PFSK-1 (cell line): ENCODE results near the gene PLS1.

ENCODE experiments used
- FOXP2 ChIP-seq: optimal IDR thresholded peaks from 2 replicates; pipeline ENCODE3; 2011; ENCODE audit warnings: borderline replicate concordance, control low read depth, inconsistent platforms; ENCODE audit not compliant: insufficient read depth; ENCODE audit errors: extremely low read length, extremely low read depth
- POLR2AphosphoS5 ChIP-seq: IDR thresholded peaks from 2 replicates; pipeline ENCODE4 v1.6.1; 2012; ENCODE audit warnings: low read depth, mild to moderate bottlenecking, control low read depth, low read length, moderate library complexity
- SIN3A ChIP-seq: IDR thresholded peaks from 2 replicates; pipeline ENCODE4 v1.6.1; 2012; ENCODE audit warnings: mild to moderate bottlenecking, low read length, moderate library complexity, borderline replicate concordance; ENCODE audit not compliant: insufficient read depth
- TAF1 ChIP-seq: IDR thresholded peaks from 2 replicates; pipeline ENCODE4 v1.6.1; 2012; ENCODE audit warnings: low read length, control low read depth, borderline replicate concordance; ENCODE audit not compliant: insufficient read depth
- TF ChIP-seq, protein P1 (sequence below), 2 experiments: IDR thresholded peaks; 2 replicates each; pipeline versions ENCODE4 v1.6.1 to v1.8.0; 2011 to 2012; ENCODE audit warnings: low read depth in 2 of 2, low read length in 2 of 2, control low read depth in 1 of 2, inconsistent platforms in 1 of 2, mild to moderate bottlenecking in 1 of 2, moderate library complexity in 1 of 2; ENCODE audit not compliant: insufficient read depth in 1 of 2

The PLS1 gene

DNA sequence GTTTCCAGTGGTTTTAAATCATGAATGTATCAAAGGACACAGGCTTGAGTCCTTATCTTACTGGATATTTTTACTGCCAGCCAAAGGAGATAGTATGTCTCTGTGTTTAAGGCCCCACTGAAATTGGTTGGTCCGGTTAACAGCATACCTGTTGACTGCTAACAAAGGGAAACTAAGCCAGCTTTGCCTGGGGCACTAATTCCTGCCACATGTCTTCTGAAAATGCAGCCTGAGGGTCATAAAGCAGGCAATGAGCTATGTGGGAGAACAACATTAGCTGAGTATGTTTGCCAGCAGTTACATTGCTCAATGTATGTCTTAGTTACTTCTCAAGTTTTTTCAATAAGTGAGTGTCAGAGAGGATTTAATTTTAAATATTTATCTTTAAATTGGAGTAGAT is 12.4 kb downstream of the PLS1 start:
- no peak for TF ChIP-seq POLR2AphosphoS5
- TF ChIP-seq FOXP2, result no peak

DNA sequence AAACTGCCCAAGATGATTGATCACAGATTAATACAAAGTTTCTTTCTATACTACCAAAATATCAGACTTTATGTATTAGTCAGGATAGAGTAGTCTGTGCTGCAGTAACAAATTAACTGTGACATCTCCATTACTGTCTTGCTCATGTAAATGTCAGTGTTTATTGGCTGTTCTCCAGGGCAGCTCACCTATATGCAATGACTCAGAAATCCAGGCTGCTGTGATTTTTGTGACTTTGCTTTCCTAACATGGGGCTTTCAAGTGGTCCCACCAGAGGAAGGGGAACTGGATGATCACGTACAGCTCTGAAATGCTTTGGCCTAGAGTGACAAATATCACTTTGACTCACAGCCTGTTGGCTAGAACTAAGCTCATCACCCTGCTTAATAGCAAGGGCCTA is 12.9 kb downstream of the PLS1 start:
- no peak for TF ChIP-seq SIN3A

DNA sequence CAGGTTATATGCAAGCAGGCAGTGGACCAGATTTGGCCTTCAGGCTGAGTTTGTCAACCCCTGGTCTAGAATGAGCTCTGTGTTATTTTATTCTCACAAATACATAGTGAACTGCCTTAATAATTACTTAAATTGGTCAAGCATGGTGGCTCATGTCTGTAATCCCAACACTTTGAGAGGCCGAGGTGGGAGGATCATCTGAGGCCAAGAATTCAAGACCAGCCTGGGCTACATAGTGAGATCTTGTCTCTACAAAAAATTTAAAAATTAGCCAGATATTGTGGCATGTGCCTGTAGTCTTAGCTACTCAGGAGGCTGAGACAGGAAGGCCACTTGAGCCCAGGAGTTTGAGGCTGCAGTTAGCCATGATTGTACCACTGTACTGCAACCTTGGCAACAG is 15.0 kb downstream of the PLS1 start:
- no peak for TF ChIP-seq TAF1
- no peak for TF ChIP-seq POLR2AphosphoS5
- TF ChIP-seq SIN3A, result no peak
- no peak for TF ChIP-seq FOXP2
- TF ChIP-seq, protein P1, sequence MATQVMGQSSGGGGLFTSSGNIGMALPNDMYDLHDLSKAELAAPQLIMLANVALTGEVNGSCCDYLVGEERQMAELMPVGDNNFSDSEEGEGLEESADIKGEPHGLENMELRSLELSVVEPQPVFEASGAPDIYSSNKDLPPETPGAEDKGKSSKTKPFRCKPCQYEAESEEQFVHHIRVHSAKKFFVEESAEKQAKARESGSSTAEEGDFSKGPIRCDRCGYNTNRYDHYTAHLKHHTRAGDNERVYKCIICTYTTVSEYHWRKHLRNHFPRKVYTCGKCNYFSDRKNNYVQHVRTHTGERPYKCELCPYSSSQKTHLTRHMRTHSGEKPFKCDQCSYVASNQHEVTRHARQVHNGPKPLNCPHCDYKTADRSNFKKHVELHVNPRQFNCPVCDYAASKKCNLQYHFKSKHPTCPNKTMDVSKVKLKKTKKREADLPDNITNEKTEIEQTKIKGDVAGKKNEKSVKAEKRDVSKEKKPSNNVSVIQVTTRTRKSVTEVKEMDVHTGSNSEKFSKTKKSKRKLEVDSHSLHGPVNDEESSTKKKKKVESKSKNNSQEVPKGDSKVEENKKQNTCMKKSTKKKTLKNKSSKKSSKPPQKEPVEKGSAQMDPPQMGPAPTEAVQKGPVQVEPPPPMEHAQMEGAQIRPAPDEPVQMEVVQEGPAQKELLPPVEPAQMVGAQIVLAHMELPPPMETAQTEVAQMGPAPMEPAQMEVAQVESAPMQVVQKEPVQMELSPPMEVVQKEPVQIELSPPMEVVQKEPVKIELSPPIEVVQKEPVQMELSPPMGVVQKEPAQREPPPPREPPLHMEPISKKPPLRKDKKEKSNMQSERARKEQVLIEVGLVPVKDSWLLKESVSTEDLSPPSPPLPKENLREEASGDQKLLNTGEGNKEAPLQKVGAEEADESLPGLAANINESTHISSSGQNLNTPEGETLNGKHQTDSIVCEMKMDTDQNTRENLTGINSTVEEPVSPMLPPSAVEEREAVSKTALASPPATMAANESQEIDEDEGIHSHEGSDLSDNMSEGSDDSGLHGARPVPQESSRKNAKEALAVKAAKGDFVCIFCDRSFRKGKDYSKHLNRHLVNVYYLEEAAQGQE (IDR thresholded peaks at IDR 0.05; ENCODE audit: insufficient read depth in 1 of 2, low read depth in 2 of 2, low read length in 2 of 2), result no peak

DNA sequence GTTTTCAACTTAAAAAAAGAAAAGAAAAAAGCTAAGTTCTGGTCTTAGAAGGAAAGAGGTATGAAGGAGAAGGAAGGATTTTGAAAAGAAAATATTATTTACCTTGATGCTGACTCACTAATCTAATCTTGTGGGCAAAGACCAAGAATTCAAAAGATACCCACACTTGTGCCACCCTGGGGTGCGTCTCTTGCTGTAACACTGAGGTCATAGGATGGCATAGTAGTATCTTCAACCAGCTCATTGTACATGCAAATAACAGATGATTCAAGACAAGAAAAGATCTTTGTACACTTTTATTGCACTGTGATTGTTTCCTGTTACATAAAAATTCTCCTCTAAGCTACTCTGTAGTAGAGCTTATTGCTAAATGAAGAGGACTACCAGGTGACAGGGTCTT is 17.3 kb downstream of the PLS1 start:
- TF ChIP-seq FOXP2, result no peak
- no peak for TF ChIP-seq POLR2AphosphoS5
- TF ChIP-seq, protein P1 (IDR thresholded peaks at IDR 0.05; ENCODE audit: insufficient read depth in 1 of 2, low read depth in 2 of 2, low read length in 2 of 2), result no peak
- TF ChIP-seq SIN3A, result no peak
- TF ChIP-seq TAF1, result no peak

DNA sequence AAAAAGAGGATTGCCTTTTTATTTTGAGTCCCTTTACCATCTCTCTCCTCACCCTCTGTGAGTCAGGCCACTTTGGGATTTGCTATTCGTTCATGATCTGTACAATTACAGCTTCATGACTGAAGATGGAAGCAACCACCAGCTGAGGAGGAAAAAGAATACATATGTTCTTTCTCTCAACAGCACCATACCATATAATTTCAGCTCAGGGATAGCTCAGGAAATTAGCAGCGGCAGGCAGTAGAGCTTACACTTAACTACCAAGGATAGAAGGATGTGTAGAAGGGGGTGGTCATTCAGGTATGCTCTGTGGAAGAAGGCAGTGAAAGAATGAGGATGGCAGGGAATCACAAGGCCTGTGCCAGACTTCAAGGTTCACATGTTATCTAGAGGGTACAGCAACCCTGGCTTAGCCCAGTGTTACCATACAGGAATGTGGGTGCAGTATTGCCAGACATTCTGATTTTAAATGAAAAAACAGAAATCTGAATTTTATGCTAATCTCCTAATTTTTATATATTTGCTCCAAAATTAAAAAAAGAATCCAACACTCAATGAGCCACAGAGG is 17.9 kb downstream of the PLS1 start:
- TF ChIP-seq FOXP2, result no peak
- no peak for TF ChIP-seq TAF1
- TF ChIP-seq, protein P1 (IDR thresholded peaks at IDR 0.05; ENCODE audit: insufficient read depth in 1 of 2, low read depth in 2 of 2, low read length in 2 of 2), result no peak
- no peak for TF ChIP-seq SIN3A
- no peak for TF ChIP-seq POLR2AphosphoS5

DNA sequence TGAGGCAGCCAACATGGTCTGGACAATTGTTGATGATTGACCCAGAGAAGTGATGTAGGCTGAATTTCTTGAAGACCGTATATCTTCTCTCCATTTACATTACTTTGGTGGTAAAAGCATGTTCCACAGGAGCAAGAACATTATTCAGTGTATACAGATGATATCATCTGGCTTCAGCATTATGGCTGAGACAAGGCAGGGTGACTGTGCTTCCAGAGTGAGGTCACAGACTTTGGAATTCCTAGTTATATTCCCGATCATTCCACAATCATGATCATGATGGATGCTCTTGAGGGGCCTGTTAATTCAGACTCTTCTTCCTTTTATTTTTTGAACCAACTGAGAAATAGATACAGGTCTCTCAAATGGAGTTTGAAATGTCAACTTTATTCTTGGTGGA is 19.0 kb downstream of the PLS1 start:
- TF ChIP-seq SIN3A (no peak), FOXP2 (no peak)
- TF ChIP-seq, protein P1 (IDR thresholded peaks at IDR 0.05; ENCODE audit: insufficient read depth in 1 of 2, low read depth in 2 of 2, low read length in 2 of 2), result no peak
